ENCODE results near the gene ZNF823.
"Not testable (repeated sequence)": the region's sequence is repeated elsewhere in the genome, so short reads cannot be mapped to it uniquely, and the experiment has no call there.

The ZNF823 gene

GRCh38 chr19:11680689-11681302 is 58.0 kb downstream of the ZNF823 start:
- no peak for DNase-seq (ENCODE audit: low read depth in 2 of 2)

- no peak for DNase-seq (ENCODE audit: low read depth in 2 of 2)
These were observed 60.2 kb downstream of the ZNF823 start for GRCh38 chr19:11678504-11678903.

GRCh38 chr19:11676661-11677600 is 61.8 kb downstream of the ZNF823 start:
- not testable (repeated sequence) for DNase-seq (ENCODE audit: low read depth in 2 of 2)

- no peak for DNase-seq (ENCODE audit: low read depth in 2 of 2)
These were observed 63.2 kb downstream of the ZNF823 start for GRCh38 chr19:11675569-11675968.

DNA sequence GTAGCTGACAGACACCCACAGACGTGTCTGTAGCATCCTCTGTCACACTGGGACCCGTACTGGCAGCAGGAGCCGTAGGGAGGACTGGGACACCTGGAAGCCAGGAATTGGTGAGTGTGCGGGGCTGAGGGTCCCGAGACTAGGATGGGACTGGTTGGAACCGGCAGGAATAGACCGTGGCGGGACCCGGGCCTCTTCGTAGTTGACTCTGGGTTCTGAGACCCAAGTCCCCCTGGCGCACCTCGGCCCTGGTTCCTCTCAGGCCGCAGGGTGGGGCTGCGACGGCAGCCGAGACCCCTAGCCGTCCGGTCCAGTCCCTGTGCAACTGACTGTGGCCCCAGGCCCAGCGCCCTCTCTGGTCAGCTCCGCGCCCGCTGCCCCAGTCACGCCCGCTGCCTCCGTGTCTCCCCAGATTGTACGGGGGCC is 64.7 kb downstream of the ZNF823 start:
- no peak for DNase-seq (ENCODE audit: low read depth in 2 of 2)

GRCh38 chr19:11673608-11674041 is 65.1 kb downstream of the ZNF823 start:
- no peak for DNase-seq (ENCODE audit: low read depth in 2 of 2)
